ENCODE data around the gene TIMM44.

GRCh38 chr19:7879111-7879807 is 64.2 kb downstream of the TIMM44 start:
- no peak for TF ChIP-seq EP300 (IDR thresholded peaks at IDR 0.05)
- TF ChIP-seq CTCF (IDR thresholded peaks at IDR 0.05), result no peak

Data from sigmoid colon (tissue), 4 donors.